IMR-90 (cell line): ENCODE measurements around the gene SRRD. TPM values are rescaled to one million over a fixed set of nuclear protein-coding genes. Genes with fewer than 3 reads are reported as not detected.
"Not testable (repeated sequence)": the region's sequence is repeated elsewhere in the genome, so short reads cannot be mapped to it uniquely, and the experiment has no call there.

Experiments used
- ATAC-seq: fragments of 200-7000 bp; cut with Tn5 transposase; 2 replicates; pipeline ENCODE4 v1.9.1; 2020; ENCODE audit warnings: low read depth, mild to moderate bottlenecking, moderate library complexity
- BruUV-seq: library from RNA; stranded (reverse); fragments of 400-500 nt; replicated peaks from 2 replicates; lab custom pipeline; 2021; lab: Mats Ljungman, UMichigan
- CTCF ChIA-PET: fragments of 300-600 bp; formaldehyde crosslinking; extraction: SDS; loops from one replicate; lab custom pipeline; 2021; ENCODE audit warnings: antibody characterized with exemption; lab: Yijun Ruan, JAX
- POLR2A ChIA-PET: fragments of 300-600 bp; sonication (Branson Sonifier 250); formaldehyde crosslinking; loops from one replicate; lab custom pipeline; 2022; ENCODE audit warnings: antibody characterized with exemption; ENCODE audit not compliant: unreplicated experiment; lab: Charles Lee
- DNase-seq: peaks from one replicate; pipeline ENCODE4 v3.0.0; 2013
- H2AFZ ChIP-seq: replicated peaks from 2 replicates; pipeline ENCODE3; 2013; ENCODE audit warnings: low read length, mild to moderate bottlenecking; ENCODE audit not compliant: poor library complexity
- H2AK5ac ChIP-seq: 2 replicates; pipeline ENCODE4 v1.6.1; 2013; ENCODE audit warnings: low read depth, low read length, inconsistent platforms
- H2AK9ac ChIP-seq: replicated peaks from 2 replicates; pipeline ENCODE3; 2013; ENCODE audit warnings: mild to moderate bottlenecking, low read depth, low read length, moderate library complexity; ENCODE audit not compliant: poor library complexity
- H2BK120ac ChIP-seq: 2 replicates; pipeline ENCODE4 v1.6.1; 2013; ENCODE audit warnings: low read depth, low read length, inconsistent platforms
- H2BK15ac ChIP-seq: 3 replicates; pipeline ENCODE4 v1.6.1; 2013; ENCODE audit warnings: low read depth, low read length, inconsistent platforms
- H2BK20ac ChIP-seq: 2 replicates; pipeline ENCODE4 v1.6.1; 2013; ENCODE audit warnings: low read depth, mild to moderate bottlenecking, inconsistent platforms, low read length, moderate library complexity
- H2BK5ac ChIP-seq: 2 replicates; pipeline ENCODE4 v1.6.1; 2013; ENCODE audit warnings: mild to moderate bottlenecking, low read depth, low read length, inconsistent platforms; ENCODE audit not compliant: poor library complexity, severe bottlenecking
- H3K14ac ChIP-seq: replicated peaks from 2 replicates; pipeline ENCODE4 v1.6.1; 2013; ENCODE audit warnings: low read depth, low read length, inconsistent platforms
- H3K18ac ChIP-seq: 2 replicates; pipeline ENCODE4 v1.6.1; 2013; ENCODE audit warnings: low read depth, low read length, control low read depth
- H3K23ac ChIP-seq: 2 replicates; pipeline ENCODE4 v1.6.1; 2013; ENCODE audit warnings: low read depth, low read length, inconsistent platforms
- H3K27ac ChIP-seq: 2 replicates; pipeline ENCODE4 v1.5.1; 2013; ENCODE audit warnings: mild to moderate bottlenecking, control low read depth, low read length; ENCODE audit not compliant: insufficient read depth
- H3K27me3 ChIP-seq: 2 replicates; pipeline ENCODE4 v1.6.1; 2013; ENCODE audit warnings: low read length; ENCODE audit not compliant: control insufficient read depth, insufficient read depth
- H3K36me3 ChIP-seq: 2 replicates; pipeline ENCODE4 v1.6.1; 2013; ENCODE audit warnings: low read length, mixed read lengths; ENCODE audit not compliant: control insufficient read depth, insufficient read depth
- H3K4ac ChIP-seq: 2 replicates; pipeline ENCODE4 v1.6.1; 2013; ENCODE audit warnings: low read depth, low read length, inconsistent platforms
- H3K4me1 ChIP-seq: 2 replicates; pipeline ENCODE4 v1.6.1; 2013; ENCODE audit warnings: low read length, mixed read lengths; ENCODE audit not compliant: control insufficient read depth, insufficient read depth
- H3K4me2 ChIP-seq: 2 replicates; pipeline ENCODE4 v1.6.1; 2013; ENCODE audit warnings: low read depth, mild to moderate bottlenecking, control low read depth, low read length, moderate library complexity
- H3K4me3 ChIP-seq: 2 replicates; pipeline ENCODE4 v1.5.1; 2013; ENCODE audit warnings: low read depth, mild to moderate bottlenecking, control low read depth, low read length, moderate library complexity; ENCODE audit not compliant: insufficient read depth
- H3K56ac ChIP-seq: 2 replicates; pipeline ENCODE4 v1.6.1; 2013; ENCODE audit warnings: low read length, inconsistent platforms; ENCODE audit not compliant: insufficient read depth; ENCODE audit errors: extremely low read depth
- H3K79me1 ChIP-seq, 2 experiments: 2 replicates each; pipeline ENCODE4 v1.6.1; 2013; ENCODE audit warnings: low read length in 2 of 2, inconsistent platforms in 1 of 2, low read depth in 1 of 2
- H3K9ac ChIP-seq: 2 replicates; pipeline ENCODE4 v1.6.1; 2013; ENCODE audit warnings: low read depth, low read length, control low read depth
- H3K9me1 ChIP-seq: 2 replicates; pipeline ENCODE4 v1.6.1; 2013; ENCODE audit warnings: low read length, inconsistent platforms; ENCODE audit not compliant: insufficient read depth
- H3K9me3 ChIP-seq: 2 replicates; pipeline ENCODE4 v1.6.1; 2013; ENCODE audit warnings: low read length; ENCODE audit not compliant: control insufficient read depth, insufficient read depth
- H4K20me1 ChIP-seq: 2 replicates; pipeline ENCODE4 v1.6.1; 2013; ENCODE audit warnings: low read length, inconsistent platforms; ENCODE audit not compliant: insufficient read depth
- H4K5ac ChIP-seq: 2 replicates; pipeline ENCODE4 v1.6.1; 2013; ENCODE audit warnings: mild to moderate bottlenecking, low read depth, low read length, control low read depth
- H4K8ac ChIP-seq, 2 experiments: 2 replicates each; pipeline ENCODE4 v1.6.1; 2013; ENCODE audit warnings: low read depth in 2 of 2, low read length in 2 of 2, control low read depth in 1 of 2, inconsistent platforms in 1 of 2
- H4K91ac ChIP-seq: 2 replicates; pipeline ENCODE4 v1.6.1; 2013; ENCODE audit warnings: low read depth, low read length, inconsistent platforms; ENCODE audit not compliant: insufficient read depth
- WGBS, 2 experiments: methylation state at CpG; one replicate each; pipeline versions ENCODE4 v1.1.5 to v1.1.7; 2013; ENCODE audit warnings: missing lambda C conversion rate in 2 of 2; ENCODE audit not compliant: insufficient read length in 1 of 2; ENCODE audit errors: extremely low coverage in 2 of 2; 5-methylcytosine and 5-hydroxymethylcytosine counted together
- dilution Hi-C: fragments of 300-500 bp; cut with HindIII; formaldehyde crosslinking; loops from one replicate; pipeline ENCODE4 v1.14.3; 2018; ENCODE audit warnings: low sequenced_read_pairs; ENCODE audit not compliant: unreplicated experiment
- in situ Hi-C: fragments of 300-500 bp; cut with MboI; formaldehyde crosslinking; loops from 3 replicates; pipeline ENCODE4 v1.14.3; 2019; ENCODE audit warnings: low sequenced_read_pairs, inconsistent platforms, mixed read lengths
- intact Hi-C: fragments of 100-400 bp; cut with micrococcal nuclease; formaldehyde crosslinking; loops from 2 replicates; pipeline ENCODE4 v1.10.0; 2022
- polyA plus RNA-seq, 3 experiments: library from polyadenylated mRNA; depleted of rRNA; stranded (reverse); fragments of >200 nt; gene quantifications; 2 replicates each; pipeline ENCODE4 v1.2.3, GENCODE V29; 2012; ENCODE audit warnings: low replicate concordance in 1 of 3
- total RNA-seq: library from RNA; depleted of rRNA; stranded (reverse); fragments of >200 nt; gene quantifications from 2 replicates; pipeline ENCODE4 v1.2.3, GENCODE V29; 2012

Gene SRRD
- total and polyA plus RNA-seq, 2 of the 4 experiments (the other 2 are of a cell fraction): 18.3 to 24.0 TPM

- ATAC-seq, intact Hi-C loops, H3K27ac ChIP-seq, dilution Hi-C loops, in situ Hi-C loops, H2AFZ ChIP-seq, H3K4me2 ChIP-seq, H3K23ac ChIP-seq, H3K56ac ChIP-seq, H2AK9ac ChIP-seq, H2BK15ac ChIP-seq, H3K14ac ChIP-seq, H3K9me1 ChIP-seq, POLR2A ChIA-PET, BruUV-seq, H3K79me1 ChIP-seq, H3K9me3 ChIP-seq, H2BK5ac ChIP-seq, H4K5ac ChIP-seq, DNase-seq, H3K36me3 ChIP-seq, H3K27me3 ChIP-seq, H2AK5ac ChIP-seq, H4K91ac ChIP-seq, H3K4ac ChIP-seq, H4K20me1 ChIP-seq, H3K4me1 ChIP-seq, H3K9ac ChIP-seq, H2BK120ac ChIP-seq, H3K4me3 ChIP-seq, H2BK20ac ChIP-seq, H3K18ac ChIP-seq, H4K8ac ChIP-seq: not testable (repeated sequence)
- CTCF ChIA-PET: interaction anchor here (1.0 kb wide), 1 partner anchor 9 kb away, joined by 3 read pairs; no protein-coding TSS in a partner anchor
- WGBS, 2 experiments: 100% methylated on average over 2 of the region's 3 CpGs; no CpG with 5 or more reads in 1 of the 2 experiments
Observed at GRCh38 chr22:26438776-26439175, 44.9 kb upstream of the SRRD start.
